Calu3 (cell line): ENCODE measurements around the gene DRC1. TPM values are rescaled to one million over a fixed set of nuclear protein-coding genes. Genes with fewer than 3 reads are reported as not detected.

Source experiments
- BruUV-seq: library from RNA; stranded (reverse); fragments of 400-500 nt; replicated peaks from 2 replicates; lab custom pipeline; 2021; lab: Mats Ljungman, UMichigan
- CTCF ChIA-PET: fragments of 300-600 bp; sonication (Branson Sonifier 250); formaldehyde crosslinking; loops from one replicate; lab custom pipeline; 2022; ENCODE audit warnings: antibody characterized with exemption; lab: Charles Lee
- DNase-seq: peaks from one replicate; pipeline ENCODE4 v3.0.0; 2022
- H3K27ac Mint-ChIP-seq: one replicate; pipeline ENCODE4 v1.8.0; 2022; ENCODE audit warnings: mixed read lengths; ENCODE audit not compliant: unreplicated experiment
- H3K27me3 Mint-ChIP-seq: one replicate; pipeline ENCODE4 v1.8.0; 2022; ENCODE audit warnings: mixed read lengths; ENCODE audit not compliant: unreplicated experiment
- H3K36me3 Mint-ChIP-seq: one replicate; pipeline ENCODE4 v1.8.0; 2022; ENCODE audit warnings: mild to moderate bottlenecking, moderate library complexity, mixed read lengths; ENCODE audit not compliant: insufficient read depth, unreplicated experiment
- H3K4me1 Mint-ChIP-seq: one replicate; pipeline ENCODE4 v1.8.0; 2022; ENCODE audit warnings: mild to moderate bottlenecking, low read depth, mixed read lengths; ENCODE audit not compliant: unreplicated experiment
- H3K4me3 Mint-ChIP-seq: one replicate; pipeline ENCODE4 v1.8.0; 2022; ENCODE audit warnings: mild to moderate bottlenecking, low read depth, moderate library complexity, mixed read lengths; ENCODE audit not compliant: unreplicated experiment
- H3K9me3 Mint-ChIP-seq: one replicate; pipeline ENCODE4 v1.8.0; 2022; ENCODE audit warnings: low read depth, mixed read lengths; ENCODE audit not compliant: unreplicated experiment
- intact Hi-C: fragments of 100-400 bp; cut with micrococcal nuclease; formaldehyde crosslinking; loops from one replicate; pipeline ENCODE4 v1.10.0; 2022; ENCODE audit not compliant: unreplicated experiment
- total RNA-seq: library from RNA; stranded (reverse); gene quantifications from 2 replicates; pipeline ENCODE4 v1.2.3, GENCODE V29; 2022
- TF ChIP-seq, protein P1 (sequence below): fragments of 200-600 bp; IDR thresholded peaks from one replicate; pipeline ENCODE4 v1.8.0; 2022; ENCODE audit warnings: antibody characterized with exemption; ENCODE audit not compliant: unreplicated experiment

The DRC1 gene
- total RNA-seq, 1 experiment from 2014 or later = not detected

DNA sequence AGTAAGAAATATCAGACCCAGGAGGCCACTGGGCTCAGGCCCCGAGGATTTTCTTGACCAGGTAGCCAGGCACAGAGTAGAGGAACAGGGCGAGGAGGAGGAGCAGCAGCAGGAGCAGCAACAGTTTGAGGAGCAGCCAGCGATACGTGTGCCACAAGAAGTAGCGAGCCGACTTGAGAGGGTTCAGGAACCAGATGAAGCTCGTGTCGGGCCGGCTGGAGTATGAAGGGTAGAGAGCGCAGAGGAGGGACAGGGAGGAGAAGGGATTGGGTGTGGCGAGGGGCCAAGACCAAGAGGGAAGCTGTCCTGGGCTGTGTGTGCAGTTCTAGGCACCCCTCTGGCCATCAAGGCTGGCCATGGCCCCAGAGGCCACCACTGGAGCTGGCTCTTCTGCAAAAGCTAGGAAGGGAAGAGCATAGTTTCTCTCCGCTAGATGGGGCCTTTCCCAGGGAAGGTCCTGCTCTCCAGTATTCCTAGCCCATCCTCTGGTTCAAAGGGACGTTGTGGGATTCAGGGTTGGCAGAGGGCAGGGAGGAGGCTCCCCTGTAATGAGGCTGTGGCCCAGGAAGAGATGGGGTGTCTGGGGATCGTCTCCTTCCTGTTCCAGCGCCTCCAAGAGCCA, 58.4 kb downstream of the DRC1 start:
- intact Hi-C loops = loop anchor here (10.0 kb wide), 1 partner anchor 105 kb away; no protein-coding TSS in a partner anchor
- CTCF ChIA-PET = interaction anchor here (0.6 to 0.7 kb wide), 2 partner anchors 122 to 717 kb away, joined by 5 to 8 read pairs; no protein-coding TSS in a partner anchor
- TF ChIP-seq, protein P1, sequence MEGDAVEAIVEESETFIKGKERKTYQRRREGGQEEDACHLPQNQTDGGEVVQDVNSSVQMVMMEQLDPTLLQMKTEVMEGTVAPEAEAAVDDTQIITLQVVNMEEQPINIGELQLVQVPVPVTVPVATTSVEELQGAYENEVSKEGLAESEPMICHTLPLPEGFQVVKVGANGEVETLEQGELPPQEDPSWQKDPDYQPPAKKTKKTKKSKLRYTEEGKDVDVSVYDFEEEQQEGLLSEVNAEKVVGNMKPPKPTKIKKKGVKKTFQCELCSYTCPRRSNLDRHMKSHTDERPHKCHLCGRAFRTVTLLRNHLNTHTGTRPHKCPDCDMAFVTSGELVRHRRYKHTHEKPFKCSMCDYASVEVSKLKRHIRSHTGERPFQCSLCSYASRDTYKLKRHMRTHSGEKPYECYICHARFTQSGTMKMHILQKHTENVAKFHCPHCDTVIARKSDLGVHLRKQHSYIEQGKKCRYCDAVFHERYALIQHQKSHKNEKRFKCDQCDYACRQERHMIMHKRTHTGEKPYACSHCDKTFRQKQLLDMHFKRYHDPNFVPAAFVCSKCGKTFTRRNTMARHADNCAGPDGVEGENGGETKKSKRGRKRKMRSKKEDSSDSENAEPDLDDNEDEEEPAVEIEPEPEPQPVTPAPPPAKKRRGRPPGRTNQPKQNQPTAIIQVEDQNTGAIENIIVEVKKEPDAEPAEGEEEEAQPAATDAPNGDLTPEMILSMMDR = no peak

DNA sequence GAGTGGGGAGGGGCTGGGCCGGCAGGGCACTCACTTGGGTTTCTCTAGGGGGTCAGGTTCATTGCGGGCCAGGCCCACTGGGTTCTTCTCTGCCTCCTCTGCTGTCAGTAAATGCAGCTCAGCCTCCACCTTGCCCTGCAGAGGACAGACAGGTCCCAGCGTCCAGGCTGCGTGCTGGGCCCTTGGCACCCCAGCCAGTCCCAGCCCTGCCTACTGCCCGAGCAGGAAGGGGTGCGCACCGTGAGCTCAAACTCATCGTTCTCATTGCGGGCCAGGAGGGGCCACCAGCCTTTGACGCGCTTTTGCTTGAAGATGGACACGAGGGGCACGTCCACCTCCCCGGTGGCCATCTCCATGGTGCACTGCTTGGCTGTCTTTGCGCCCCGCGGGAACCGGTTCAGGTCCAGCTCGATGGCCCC, 58.9 kb downstream of the DRC1 start:
- H3K27ac Mint-ChIP-seq = no peak overlapping the region
- H3K27me3 Mint-ChIP-seq = no peaks in the 10 kb centered on the region
- DNase-seq = no peak
- H3K4me1 Mint-ChIP-seq = peaks cover 25% of the 10 kb centered on the region
- intact Hi-C loops = loop anchor here (10.0 kb wide), 1 partner anchor 106 kb away; no protein-coding TSS in a partner anchor
- H3K4me3 Mint-ChIP-seq = no peak overlapping the region
- BruUV-seq = no TSS peak
- H3K36me3 Mint-ChIP-seq = no peaks in the 10 kb centered on the region
- CTCF ChIA-PET = interaction anchor here (0.6 kb wide), 1 partner anchor 717 kb away, joined by 8 read pairs; no protein-coding TSS in a partner anchor
- TF ChIP-seq, protein P1 = no peak
- no peaks in the 10 kb centered on the region for H3K9me3 Mint-ChIP-seq

More for the DNA sequence above, 58.4 kb downstream of the DRC1 start:
- no peak overlapping the region for H3K4me3 Mint-ChIP-seq
- BruUV-seq = no TSS peak
- H3K4me1 Mint-ChIP-seq = peaks cover 29% of the 10 kb centered on the region
- no peaks in the 10 kb centered on the region for H3K27me3 Mint-ChIP-seq
- H3K9me3 Mint-ChIP-seq = no peaks in the 10 kb centered on the region
- no peak for DNase-seq
- no peak overlapping the region for H3K27ac Mint-ChIP-seq
- H3K36me3 Mint-ChIP-seq = no peaks in the 10 kb centered on the region

DNA sequence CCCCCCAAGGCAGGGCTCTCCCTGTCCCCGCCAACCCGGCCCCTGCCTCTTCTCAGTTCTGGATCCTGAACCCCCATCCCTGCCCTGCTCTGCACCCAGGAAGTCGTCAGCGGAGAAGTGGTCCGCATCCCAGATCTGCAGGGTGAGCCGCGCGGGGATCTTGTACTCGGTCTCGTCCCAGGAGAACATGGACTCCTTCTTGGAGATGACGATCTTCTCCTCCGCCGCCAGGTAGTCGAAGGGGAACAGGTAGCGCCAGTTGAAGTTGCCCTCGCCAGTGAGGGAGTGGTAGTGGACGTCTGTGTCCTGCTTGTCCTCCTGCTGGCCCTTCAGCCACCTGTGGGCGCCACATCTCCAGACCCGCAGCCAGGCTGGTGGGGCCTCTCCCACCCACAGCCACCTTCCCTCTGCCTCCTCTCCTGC, 59.9 kb downstream of the DRC1 start:
- CTCF ChIA-PET = interaction anchor here (1.1 kb wide), 1 partner anchor 145 kb away, joined by 3 read pairs; no protein-coding TSS in a partner anchor

DNA sequence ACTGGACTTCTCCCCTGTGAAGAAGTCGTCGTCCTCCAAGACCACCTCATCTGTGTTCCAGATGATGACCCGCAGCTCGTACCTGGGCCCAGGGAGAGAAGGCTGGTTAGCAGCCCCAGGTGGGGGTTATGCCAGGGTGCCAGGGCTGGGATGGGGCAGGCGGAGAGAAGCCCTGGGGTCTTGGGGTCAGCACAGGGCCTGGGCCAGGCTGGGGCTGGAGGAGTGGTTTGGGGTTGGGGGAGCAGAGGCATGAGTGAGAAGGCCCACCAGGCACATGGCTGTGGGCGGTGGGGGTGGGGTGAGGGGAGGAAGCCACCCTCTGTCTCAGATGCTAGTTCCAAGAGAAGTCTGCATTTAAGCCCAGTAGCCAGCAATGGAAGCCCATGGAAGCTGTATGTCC, 60.4 kb downstream of the DRC1 start:
- TF ChIP-seq, protein P1 = no peak
- Mint-ChIP-seq H3K9me3 (no peaks in the 10 kb centered on the region), H3K36me3 (no peaks in the 10 kb centered on the region), H3K4me3 (no peak overlapping the region), H3K4me1 (peaks cover 10% of the 10 kb centered on the region), H3K27me3 (no peaks in the 10 kb centered on the region), H3K27ac (no peak overlapping the region)
- CTCF ChIA-PET = interaction anchor here (1.1 kb wide), 1 partner anchor 145 kb away, joined by 3 read pairs; no protein-coding TSS in a partner anchor
- no TSS peak for BruUV-seq
- intact Hi-C loops = loop anchor here (10.0 kb wide), 1 partner anchor 107 kb away; no protein-coding TSS in a partner anchor
- no peak for DNase-seq

More for the DNA sequence above, 59.9 kb downstream of the DRC1 start:
- intact Hi-C loops = loop anchor here (10.0 kb wide), 1 partner anchor 107 kb away; no protein-coding TSS in a partner anchor
- Mint-ChIP-seq H3K36me3 (no peaks in the 10 kb centered on the region), H3K27me3 (no peaks in the 10 kb centered on the region), H3K4me1 (peaks cover 15% of the 10 kb centered on the region), H3K9me3 (no peaks in the 10 kb centered on the region), H3K4me3 (no peak overlapping the region), H3K27ac (no peak overlapping the region)
- BruUV-seq = no TSS peak
- TF ChIP-seq, protein P1 = no peak
- no peak for DNase-seq
